K562 (cell line): ENCODE data around the gene FOXP3. TPM values are rescaled to one million over a fixed set of nuclear protein-coding genes. Genes with fewer than 3 reads are reported as not detected.
"Not testable (repeated sequence)": the region's sequence is repeated elsewhere in the genome, so short reads cannot be mapped to it uniquely, and the experiment has no call there.

Source experiments
- ATAC-seq: fragments of 200-7000 bp; cut with Tn5 transposase; 3 replicates; pipeline ENCODE4 v1.9.1; 2020; ENCODE audit warnings: moderate library complexity
- BruUV-seq: library from RNA; stranded (reverse); fragments of 400-500 nt; replicated peaks from 2 replicates; lab custom pipeline; 2021; lab: Mats Ljungman, UMichigan
- CTCF ChIA-PET: fragments of 300-600 bp; formaldehyde crosslinking; extraction: SDS; loops from one replicate; lab custom pipeline; 2021; ENCODE audit warnings: low intra/inter-chr PET ratio; lab: Yijun Ruan, JAX
- POLR2A ChIA-PET: fragments of 300-600, 350-650 bp; sonication (Branson Sonifier 250); formaldehyde crosslinking; extraction: SDS; loops from one replicate; lab custom pipeline; 2021; ENCODE audit warnings: antibody characterized with exemption, inconsistent platforms; lab: Yijun Ruan, JAX
- DNase-seq, 4 experiments: peaks; one replicate each; pipeline versions ENCODE4 v3.0.0 to v3.0.0-alpha.2; 2011 to 2018; ENCODE audit warnings: low spot score in 3 of 4, mixed read lengths in 3 of 4; ENCODE audit errors: extremely low read depth in 1 of 4
- FAIRE-seq: peaks from 2 replicates; lab custom pipeline; 2011; peaks lifted over from hg19 to GRCh38; lab: Jason Lieb, UNC
- H2AFZ ChIP-seq: 2 replicates; pipeline ENCODE4 v1.6.0; 2011; ENCODE audit warnings: low read depth, low read length, control low read depth, inconsistent platforms
- H3K27ac ChIP-seq: fragments of 200-600 bp; 3 replicates; pipeline ENCODE4 v1.8.0; 2011; ENCODE audit warnings: low read depth, mild to moderate bottlenecking, control low read depth, inconsistent platforms, low read length, moderate library complexity, mixed read lengths; ENCODE audit errors: extremely low read depth
- H3K27me3 ChIP-seq, 2 experiments: fragments of 300-600 bp in 1 of 2; 2 replicates in 1 of 2; 3 replicates in 1 of 2; pipeline versions ENCODE4 v1.6.0 to v1.8.0; 2011; ENCODE audit warnings: inconsistent platforms in 2 of 2, low read length in 2 of 2, mild to moderate bottlenecking in 1 of 2, mixed read lengths in 1 of 2, moderate library complexity in 1 of 2; ENCODE audit not compliant: control insufficient read depth in 2 of 2, insufficient read depth in 2 of 2
- H3K36me3 ChIP-seq: fragments of 300-600 bp; 3 replicates; pipeline ENCODE4 v1.8.0; 2011; ENCODE audit warnings: mild to moderate bottlenecking, low read length, inconsistent platforms; ENCODE audit not compliant: control insufficient read depth, insufficient read depth
- H3K4me1 ChIP-seq, 2 experiments: fragments of 200-600 bp in 1 of 2; replicated peaks in 1 of 2; 2 replicates in 1 of 2; 3 replicates in 1 of 2; pipeline versions ENCODE4 v1.5.1 to v1.8.0; 2011; ENCODE audit warnings: inconsistent platforms in 2 of 2, low read length in 2 of 2, mild to moderate bottlenecking in 1 of 2, mixed read lengths in 1 of 2, moderate library complexity in 1 of 2; ENCODE audit not compliant: control insufficient read depth in 2 of 2, insufficient read depth in 2 of 2
- H3K4me2 ChIP-seq: 2 replicates; pipeline ENCODE4 v1.6.1; 2011; ENCODE audit warnings: low read length, control low read depth, inconsistent platforms, mixed read lengths; ENCODE audit not compliant: insufficient read depth
- H3K4me3 ChIP-seq: fragments of 200-600 bp; sonication (generic), shearing (Covaris generic); 2 replicates; pipeline ENCODE4 v1.5.1; 2016; ENCODE audit warnings: control low read depth, inconsistent platforms
- H3K79me2 ChIP-seq: fragments of 200-600 bp; 3 replicates; pipeline ENCODE4 v1.8.0; 2011; ENCODE audit warnings: low read length, inconsistent platforms; ENCODE audit not compliant: control insufficient read depth, insufficient read depth
- H3K9ac ChIP-seq, 2 experiments: 2 replicates each; pipeline versions ENCODE4 v1.6.0 to v1.6.1; 2011; ENCODE audit warnings: low read depth in 2 of 2, low read length in 2 of 2, control low read depth in 1 of 2, inconsistent platforms in 1 of 2, mild to moderate bottlenecking in 1 of 2, mixed read lengths in 1 of 2; ENCODE audit not compliant: insufficient read depth in 1 of 2
- H3K9me1 ChIP-seq: one replicate; pipeline ENCODE4 v1.6.0; 2011; ENCODE audit warnings: inconsistent platforms, mild to moderate bottlenecking, low read length, moderate library complexity; ENCODE audit not compliant: control insufficient read depth, insufficient read depth
- H3K9me3 ChIP-seq: replicated peaks from 2 replicates; pipeline ENCODE4 v1.5.1; 2011; ENCODE audit warnings: low read depth, low read length, inconsistent platforms; ENCODE audit not compliant: control insufficient read depth, insufficient read depth
- H4K20me1 ChIP-seq: replicated peaks from 2 replicates; pipeline ENCODE4 v1.6.1; 2011; ENCODE audit warnings: low read length, inconsistent platforms, mixed read lengths; ENCODE audit not compliant: control insufficient read depth, insufficient read depth
- ARID1B ChIP-seq: fragments of 450-650 bp; IDR thresholded peaks from 2 replicates; pipeline ENCODE4 v1.6.1; 2016; ENCODE audit warnings: antibody characterized with exemption, mild to moderate bottlenecking, inconsistent platforms
- CBFA2T3 ChIP-seq: fragments of 450-650 bp; IDR thresholded peaks from 2 replicates; pipeline ENCODE4 v1.6.1; 2017
- HMBOX1 ChIP-seq: sonication (generic); IDR thresholded peaks from 2 replicates; pipeline ENCODE4 v1.6.1; 2016
- MTA2 ChIP-seq: fragments of 450-650 bp; IDR thresholded peaks from 2 replicates; pipeline ENCODE4 v1.6.1; 2016; ENCODE audit warnings: low read depth
- SOX6 ChIP-seq: fragments of 450-650 bp; IDR thresholded peaks from 2 replicates; pipeline ENCODE4 v1.6.1; 2014; ENCODE audit warnings: mild to moderate bottlenecking
- TAL1 ChIP-seq: fragments of 450-650 bp; IDR thresholded peaks from 2 replicates; pipeline ENCODE4 v1.6.1; 2016; ENCODE audit warnings: mild to moderate bottlenecking
- TCF3 ChIP-seq: sonication (generic); formaldehyde crosslinking; IDR thresholded peaks from 2 replicates; pipeline ENCODE4 v1.4.0; 2020; ENCODE audit warnings: mild to moderate bottlenecking, missing genetic modification reagents
- TEAD4 ChIP-seq, 2 experiments: sonication (generic) in 1 of 2; formaldehyde crosslinking in 1 of 2; IDR thresholded peaks; 2 replicates each; pipeline versions ENCODE4 v1.6.1 to v1.8.0; 2012 to 2022; ENCODE audit warnings: borderline replicate concordance in 1 of 2, inconsistent platforms in 1 of 2, low read length in 1 of 2, mild to moderate bottlenecking in 1 of 2, missing genetic modification reagents in 1 of 2
- WGBS: fragments of 100-300 bp; shearing (Covaris generic); methylation state at CpG from one replicate; pipeline ENCODE4 v1.1.6; 2016; ENCODE audit warnings: low coverage, mixed read lengths; ENCODE audit not compliant: insufficient coverage; ENCODE audit errors: missing lambda C conversion rate; 5-methylcytosine and 5-hydroxymethylcytosine counted together
- in situ Hi-C: fragments of 300-500 bp; cut with MboI; formaldehyde crosslinking; loops from 4 replicates; pipeline ENCODE4 v1.15.0; 2018; ENCODE audit warnings: inconsistent platforms, mixed read lengths
- intact Hi-C: fragments of 100-400 bp; cut with micrococcal nuclease; formaldehyde crosslinking; loops from 2 replicates; pipeline ENCODE4 v1.14.2; 2022
- polyA plus RNA-seq, 8 experiments: library from polyadenylated mRNA; depleted of rRNA in 4 of 8; stranded (reverse) in 5 of 8; unstranded in 3 of 8; fragments of >200 nt; fragmentation: Nextera tagmentation in 2 of 8; fragmentation: Illumina TruSeq in 1 of 8; extraction: Ambion mirVana in 2 of 8; extraction: Trizol in 1 of 8; gene quantifications; 2 replicates each; pipeline versions ENCODE4 v1.2.1 to v1.2.3, GENCODE V29; 2011 to 2014; ENCODE audit warnings: inconsistent platforms in 1 of 8, missing spikeins in 1 of 8
- total RNA-seq, 7 experiments: library from RNA; depleted of rRNA in 6 of 7; stranded (reverse); fragments of >200 nt in 6 of 7; fragmentation: Illumina TruSeq in 2 of 7; extraction: Trizol in 2 of 7; gene quantifications; 2 replicates each; pipeline versions ENCODE4 v1.2.1 to v1.2.3, GENCODE V29; 2011 to 2021; ENCODE audit warnings: low replicate concordance in 1 of 7

FOXP3 gene
- total and polyA plus RNA-seq, 9 of the 15 experiments (the other 6 are each of a cell fraction or from before 2014, with no cell fraction given) = 0.04 to 0.24 (median 0.07) TPM; not detected in 4

GRCh38 chrX:49307775-49308174 lies 43.3 kb upstream of the FOXP3 start:
- Histone ChIP-seq H3K27ac (peak overlapping the region; percentile 23; the same call in 1 of the 3 replicates), H3K4me2 (peak overlapping the region; percentile 83; the same call in 1 of the 2 replicates), H2AFZ (peak overlapping the region; percentile 62; the same call in 1 of the 2 replicates), H3K4me1 (peaks cover 10 to 11% of the 10 kb centered on the region in 2 experiments; a peak in 4 of 5 replicates)
- BruUV-seq; POLR2A ChIA-PET; H3K4me3 ChIP-seq; H3K27me3 ChIP-seq; H4K20me1 ChIP-seq; H3K79me2 ChIP-seq; CTCF ChIA-PET; H3K36me3 ChIP-seq; H3K9me3 ChIP-seq; ATAC-seq; intact Hi-C loops; H3K9ac ChIP-seq; H3K9me1 ChIP-seq; FAIRE-seq; TF ChIP-seq TEAD4 (CRISPR knock-in tag; IDR thresholded peaks at IDR 0.05; ENCODE audit: borderline replicate concordance): not testable (repeated sequence)
- TF ChIP-seq CBFA2T3 (peak; percentile 46; the same call in 1 of the 2 replicates), TEAD4 (IDR thresholded peaks at IDR 0.05; ENCODE audit: low read length) (0 out of 2 replicates have a peak, but pooled peaks have one; percentile 16), TCF3 (CRISPR knock-in tag) (peak; percentile 62), ARID1B (peak; percentile 46), HMBOX1 (peak; percentile 83), SOX6 (peak; percentile 29; the same call in 1 of the 2 replicates), TAL1 (peak; percentile 37; the same call in 1 of the 2 replicates), MTA2 (peak; percentile 26; the same call in 1 of the 2 replicates)
- WGBS = 0% methylated on average over 2 of the region's 2 CpGs
- in situ Hi-C loops = loop anchor here (10.0 kb wide), 1 partner anchor 257 kb away; the partner anchor contains the start of gene GAGE12F
- peak in 1 of 4 experiments; percentile 44 for DNase-seq
